Caco-2 (cell line): Measurements from ENCODE around the gene FAM3D. TPM values are rescaled to one million over a fixed set of nuclear protein-coding genes. Genes with fewer than 3 reads are reported as not detected.
A peak's percentile ranks its signal among the peaks of the same experiment; 100 is the strongest.

Source experiments
- BruUV-seq: library from RNA; stranded (reverse); fragments of 400-500 nt; replicated peaks from 2 replicates; lab custom pipeline; 2021; lab: Mats Ljungman, UMichigan
- CTCF ChIA-PET: fragments of 300-600 bp; sonication (Branson Sonifier 250); formaldehyde crosslinking; loops from one replicate; lab custom pipeline; 2022; ENCODE audit warnings: antibody characterized with exemption; lab: Charles Lee
- POLR2A ChIA-PET: fragments of 300-600 bp; sonication (Branson Sonifier 250); formaldehyde crosslinking; loops from one replicate; lab custom pipeline; 2022; ENCODE audit warnings: antibody characterized with exemption; lab: Charles Lee
- DNase-seq, 2 experiments: peaks; one replicate each; pipeline versions ENCODE4 v3.0.0 to v3.0.0-alpha.2; 2020 to 2022
- H3K27me3 ChIP-seq: replicated peaks from 2 replicates; pipeline ENCODE4 v1.6.0; 2011; ENCODE audit warnings: low read length; ENCODE audit not compliant: control insufficient read depth, insufficient read depth
- H3K36me3 ChIP-seq: 2 replicates; pipeline ENCODE4 v1.5.1; 2011; ENCODE audit warnings: low read length; ENCODE audit not compliant: control insufficient read depth, insufficient read depth
- H3K4me1 ChIP-seq: fragments of 250-450 bp; sonication (Bioruptor Pico); 2 replicates; pipeline ENCODE4 v1.5.1; 2020; ENCODE audit warnings: mild to moderate bottlenecking
- H3K4me3 ChIP-seq: 2 replicates; pipeline ENCODE4 v1.5.1; 2011; ENCODE audit warnings: low read depth, mild to moderate bottlenecking, control low read depth, low read length
- H3K9me3 ChIP-seq: fragments of 250-450 bp; sonication (Bioruptor Pico); 2 replicates; pipeline ENCODE4 v1.5.1; 2020; ENCODE audit warnings: mild to moderate bottlenecking, moderate library complexity
- H3K27ac Mint-ChIP-seq: one replicate; pipeline ENCODE4 v1.8.0; 2022; ENCODE audit warnings: mixed read lengths; ENCODE audit not compliant: unreplicated experiment
- H3K27me3 Mint-ChIP-seq: one replicate; pipeline ENCODE4 v1.8.0; 2022; ENCODE audit warnings: mixed read lengths; ENCODE audit not compliant: insufficient read depth, unreplicated experiment
- H3K36me3 Mint-ChIP-seq: one replicate; pipeline ENCODE4 v1.8.0; 2022; ENCODE audit warnings: mild to moderate bottlenecking, mixed read lengths; ENCODE audit not compliant: insufficient read depth, unreplicated experiment
- H3K4me1 Mint-ChIP-seq: one replicate; pipeline ENCODE4 v1.8.0; 2022; ENCODE audit warnings: low read depth, mixed read lengths; ENCODE audit not compliant: unreplicated experiment
- H3K4me3 Mint-ChIP-seq: one replicate; pipeline ENCODE4 v1.8.0; 2022; ENCODE audit warnings: mild to moderate bottlenecking, moderate library complexity, mixed read lengths; ENCODE audit not compliant: unreplicated experiment
- H3K9me3 Mint-ChIP-seq: one replicate; pipeline ENCODE4 v1.8.0; 2022; ENCODE audit warnings: mixed read lengths; ENCODE audit not compliant: unreplicated experiment
- CTCF ChIP-seq, 2 experiments: fragments of 200-600 bp in 1 of 2; IDR thresholded peaks; 1 replicate in 1 of 2; 2 replicates in 1 of 2; pipeline versions ENCODE4 v1.5.1 to v1.8.0; 2011 to 2022; ENCODE audit warnings: antibody characterized with exemption in 1 of 2, control low read depth in 1 of 2, inconsistent platforms in 1 of 2, low read depth in 1 of 2, low read length in 1 of 2, mild to moderate bottlenecking in 1 of 2, moderate library complexity in 1 of 2; ENCODE audit not compliant: insufficient read depth in 1 of 2, severe bottlenecking in 1 of 2, unreplicated experiment in 1 of 2
- intact Hi-C: fragments of 100-400 bp; cut with micrococcal nuclease; formaldehyde crosslinking; loops from one replicate; pipeline ENCODE4 v1.10.0; 2022; ENCODE audit not compliant: unreplicated experiment
- total RNA-seq: library from RNA; stranded (reverse); gene quantifications from 2 replicates; pipeline ENCODE4 v1.2.3, GENCODE V29; 2022

Gene FAM3D
- total RNA-seq, 1 experiment from 2014 or later: not detected

DNA sequence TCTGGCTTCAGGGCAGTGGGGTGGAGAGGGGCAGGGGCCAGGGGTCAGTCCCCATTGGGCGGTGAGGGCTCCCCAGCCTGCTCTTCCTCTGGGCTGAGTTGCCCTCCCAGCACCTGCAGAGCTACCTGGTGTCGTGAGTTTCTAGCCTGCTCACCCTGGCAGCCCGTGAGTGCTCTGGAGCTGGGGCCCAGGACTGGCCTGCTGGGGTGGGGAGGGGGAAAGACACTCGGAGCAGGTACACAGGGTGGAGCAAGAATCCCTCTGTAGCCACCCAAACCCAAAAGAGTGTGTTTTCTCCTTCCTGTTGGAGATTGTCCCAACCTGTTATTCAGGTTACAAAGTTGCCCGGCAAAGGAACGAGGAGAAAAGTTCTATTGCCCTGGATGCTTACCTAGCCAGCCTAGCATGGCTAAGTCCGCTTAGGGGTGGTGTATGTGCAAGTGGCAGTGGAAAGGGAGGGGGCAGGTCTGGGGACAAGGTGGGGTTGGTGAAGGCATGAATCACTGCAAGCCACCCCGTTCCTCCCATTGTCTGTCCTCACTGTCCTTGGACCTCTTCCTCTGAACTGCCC, 8.9 kb downstream of the FAM3D start:
- ChIA-PET CTCF (no interaction called here), POLR2A (no interaction called here)
- H3K4me3 ChIP-seq: no peak overlapping the region
- no peak for TF ChIP-seq CTCF (IDR thresholded peaks at IDR 0.05; ENCODE audit: insufficient read depth in 1 of 2, low read depth in 1 of 2, low read length in 1 of 2, severe bottlenecking in 1 of 2, unreplicated experiment in 1 of 2)
- Mint-ChIP-seq H3K27ac (no peak overlapping the region), H3K27me3 (peaks cover 12% of the 10 kb centered on the region), H3K36me3 (no peaks in the 10 kb centered on the region), H3K9me3 (no peaks in the 10 kb centered on the region), H3K4me1 (no peaks in the 10 kb centered on the region), H3K4me3 (no peak overlapping the region)
- H3K36me3 ChIP-seq: no peaks in the 10 kb centered on the region
- BruUV-seq: no TSS peak
- DNase-seq: peak in 1 of 2 experiments; percentile 19
- H3K4me1 ChIP-seq: no peaks in the 10 kb centered on the region
- intact Hi-C loops: no loop called here
- H3K9me3 ChIP-seq: no peaks in the 10 kb centered on the region
- no peaks in the 10 kb centered on the region for H3K27me3 ChIP-seq

DNA sequence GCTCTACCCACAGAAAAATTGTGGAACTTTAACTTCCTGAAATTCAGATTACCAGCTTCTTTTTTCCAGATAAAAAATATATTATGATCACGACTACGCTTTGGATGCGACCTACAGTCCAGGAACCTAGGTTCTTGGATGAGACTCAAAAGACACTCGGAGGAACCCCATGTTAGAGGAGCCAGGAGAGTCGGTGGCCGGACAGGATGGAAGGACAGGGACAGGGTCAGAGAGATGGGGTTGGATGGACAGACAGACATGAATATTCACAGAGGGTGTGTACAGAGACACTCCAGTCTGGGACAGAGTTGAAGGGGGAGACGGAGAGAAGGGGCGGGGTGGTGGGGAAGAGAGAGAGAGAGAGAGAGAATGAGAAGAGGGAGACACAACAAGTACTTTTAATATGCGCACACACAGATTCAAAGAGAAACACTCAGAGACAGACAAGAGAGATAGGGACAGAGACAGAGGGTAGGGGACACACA, 9.5 kb downstream of the FAM3D start:
- H3K4me3 ChIP-seq: no peak overlapping the region
- intact Hi-C loops: no loop called here
- POLR2A ChIA-PET: no interaction called here
- H3K9me3 ChIP-seq: no peaks in the 10 kb centered on the region
- Mint-ChIP-seq H3K36me3 (no peaks in the 10 kb centered on the region), H3K4me3 (no peak overlapping the region), H3K9me3 (no peaks in the 10 kb centered on the region), H3K27me3 (peaks cover 12% of the 10 kb centered on the region), H3K4me1 (no peaks in the 10 kb centered on the region), H3K27ac (no peak overlapping the region)
- no peak for TF ChIP-seq CTCF (IDR thresholded peaks at IDR 0.05; ENCODE audit: insufficient read depth in 1 of 2, low read depth in 1 of 2, low read length in 1 of 2, severe bottlenecking in 1 of 2, unreplicated experiment in 1 of 2)
- CTCF ChIA-PET: no interaction called here
- no peaks in the 10 kb centered on the region for H3K27me3 ChIP-seq
- no TSS peak for BruUV-seq
- DNase-seq: peak in 1 of 2 experiments; percentile 4
- no peaks in the 10 kb centered on the region for H3K36me3 ChIP-seq
- no peaks in the 10 kb centered on the region for H3K4me1 ChIP-seq

GRCh38 chr3:58656631-58657030, 9.9 kb downstream of the FAM3D start:
- H3K27me3 ChIP-seq: no peaks in the 10 kb centered on the region
- DNase-seq: peak in 1 of 2 experiments; percentile 4
- Mint-ChIP-seq H3K4me1 (no peaks in the 10 kb centered on the region), H3K4me3 (no peak overlapping the region), H3K27ac (no peak overlapping the region), H3K9me3 (no peaks in the 10 kb centered on the region), H3K27me3 (peaks cover 12% of the 10 kb centered on the region), H3K36me3 (no peaks in the 10 kb centered on the region)
- H3K9me3 ChIP-seq: no peaks in the 10 kb centered on the region
- BruUV-seq: no TSS peak
- intact Hi-C loops: no loop called here
- ChIA-PET CTCF (no interaction called here), POLR2A (no interaction called here)
- no peak for TF ChIP-seq CTCF (IDR thresholded peaks at IDR 0.05; ENCODE audit: insufficient read depth in 1 of 2, low read depth in 1 of 2, low read length in 1 of 2, severe bottlenecking in 1 of 2, unreplicated experiment in 1 of 2)
- H3K4me1 ChIP-seq: no peaks in the 10 kb centered on the region
- no peaks in the 10 kb centered on the region for H3K36me3 ChIP-seq
- H3K4me3 ChIP-seq: no peak overlapping the region
